ENCODE results near the gene SPATA31C1.
"Not testable (repeated sequence)": the region's sequence is repeated elsewhere in the genome, so short reads cannot be mapped to it uniquely, and the experiment has no call there.

Gene SPATA31C1

DNA sequence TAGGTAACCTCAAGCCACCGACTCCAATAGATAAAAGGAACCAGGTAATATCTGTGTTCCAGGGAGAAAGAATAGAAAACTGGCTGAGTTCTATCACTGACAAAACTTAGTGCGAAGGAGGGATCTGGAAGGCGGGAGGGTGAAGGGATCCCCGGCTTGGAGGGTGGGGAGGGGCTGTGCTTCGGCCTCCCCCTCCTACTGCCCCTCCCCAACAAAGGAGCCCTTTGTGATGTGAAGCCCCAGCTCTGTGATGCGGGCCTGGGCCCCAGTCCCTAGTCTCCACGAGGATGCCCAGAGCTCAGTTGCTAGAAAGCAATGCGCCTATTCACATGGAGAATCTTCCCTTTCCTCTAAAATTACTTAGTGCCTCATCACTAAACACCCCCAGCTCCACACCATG, at the start of gene SPATA31C1:
TSS of gene SPATA31C1 (plus strand) at position 301 of the 400 bp plus-strand sequence.
- H3K36me3 ChIP-seq (ENCODE audit: control insufficient read depth, low read depth, low read length); H3K4me3 ChIP-seq (ENCODE audit: low read length); H3K9ac ChIP-seq (ENCODE audit: low read length); H3K27me3 ChIP-seq (ENCODE audit: control insufficient read depth, insufficient read depth, low read length); H3K4me1 ChIP-seq (ENCODE audit: control insufficient read depth, low read depth, low read length); H3K9me3 ChIP-seq (ENCODE audit: control insufficient read depth, low read depth, low read length); H3K27ac ChIP-seq (ENCODE audit: low read length): not testable (repeated sequence)

DNA sequence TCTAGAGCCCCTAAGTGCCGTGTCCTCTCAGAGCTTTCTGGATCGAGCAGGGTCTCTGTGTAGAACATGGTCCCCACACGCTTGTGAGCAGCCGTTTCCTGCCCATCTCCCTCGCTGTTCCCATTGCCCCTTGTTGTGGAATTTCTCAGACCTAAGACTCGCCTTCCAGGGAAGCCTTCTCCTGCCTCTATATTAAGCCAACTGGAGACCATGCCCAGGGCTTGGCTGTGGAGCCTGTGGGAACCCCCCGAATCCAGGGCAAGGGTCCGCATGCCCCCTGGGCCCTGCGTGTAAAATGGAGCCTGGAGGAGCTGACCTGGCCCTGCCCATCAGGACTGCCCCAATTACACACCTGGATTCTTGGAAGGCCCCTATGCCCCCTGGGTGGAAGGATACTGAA, 49.6 kb upstream of the SPATA31C1 start:
- Histone ChIP-seq H3K9ac (ENCODE audit: low read length) (no peak overlapping the region), H3K4me1 (ENCODE audit: control insufficient read depth, low read depth, low read length) (no peaks in the 10 kb centered on the region), H3K4me3 (ENCODE audit: low read length) (no peak overlapping the region), H3K27me3 (ENCODE audit: control insufficient read depth, insufficient read depth, low read length) (no peaks in the 10 kb centered on the region), H3K36me3 (ENCODE audit: control insufficient read depth, low read depth, low read length) (no peaks in the 10 kb centered on the region), H3K27ac (ENCODE audit: low read length) (no peak overlapping the region), H3K9me3 (ENCODE audit: control insufficient read depth, low read depth, low read length) (no peaks in the 10 kb centered on the region)

DNA sequence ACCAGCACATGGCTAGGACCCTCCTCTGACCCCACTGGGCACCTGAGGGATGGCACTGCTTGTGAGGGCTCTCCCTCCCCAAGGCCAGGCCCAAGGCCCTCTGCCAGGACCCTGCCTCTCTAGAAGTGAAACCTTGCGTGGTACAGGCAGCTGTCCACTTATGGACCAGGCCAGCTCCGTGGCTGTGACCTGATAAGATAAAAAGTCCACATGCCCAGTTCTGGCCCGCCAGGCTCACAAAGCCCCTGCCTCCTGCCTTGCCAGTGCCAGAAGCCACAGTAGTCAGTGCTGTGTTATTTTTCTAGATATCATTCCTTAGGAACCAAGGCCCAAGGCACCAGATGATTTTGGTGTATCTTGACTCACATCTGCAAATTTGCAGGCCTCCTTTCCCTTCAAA, 49.1 kb upstream of the SPATA31C1 start:
- Histone ChIP-seq H3K27ac (ENCODE audit: low read length) (no peak overlapping the region), H3K4me1 (ENCODE audit: control insufficient read depth, low read depth, low read length) (no peaks in the 10 kb centered on the region), H3K4me3 (ENCODE audit: low read length) (no peak overlapping the region), H3K9ac (ENCODE audit: low read length) (no peak overlapping the region), H3K36me3 (ENCODE audit: control insufficient read depth, low read depth, low read length) (no peaks in the 10 kb centered on the region), H3K9me3 (ENCODE audit: control insufficient read depth, low read depth, low read length) (no peaks in the 10 kb centered on the region), H3K27me3 (ENCODE audit: control insufficient read depth, insufficient read depth, low read length) (no peaks in the 10 kb centered on the region)

DNA sequence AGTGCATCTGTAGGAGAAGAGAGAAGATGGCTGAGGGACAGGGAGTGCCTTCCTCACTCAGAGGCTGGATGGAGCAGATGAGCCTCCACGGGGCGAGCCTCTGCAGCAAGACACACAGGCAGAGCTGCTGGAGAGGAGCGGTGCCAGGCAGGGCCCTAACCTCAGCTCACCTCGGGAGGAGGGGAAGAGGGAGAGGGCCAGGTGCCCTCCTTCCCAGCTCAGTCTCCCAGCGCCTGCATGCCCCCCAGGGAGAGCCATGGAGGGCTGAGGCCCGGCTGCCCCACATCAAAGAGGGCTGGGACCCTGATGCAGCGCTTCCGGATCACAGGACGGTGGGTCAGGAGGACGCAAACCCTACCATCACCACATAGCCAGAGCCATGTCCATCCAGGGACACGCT, 48.7 kb upstream of the SPATA31C1 start:
- Histone ChIP-seq H3K36me3 (ENCODE audit: control insufficient read depth, low read depth, low read length) (no peaks in the 10 kb centered on the region), H3K9ac (ENCODE audit: low read length) (no peak overlapping the region), H3K27me3 (ENCODE audit: control insufficient read depth, insufficient read depth, low read length) (no peaks in the 10 kb centered on the region), H3K4me3 (ENCODE audit: low read length) (no peak overlapping the region), H3K27ac (ENCODE audit: low read length) (no peak overlapping the region), H3K9me3 (ENCODE audit: control insufficient read depth, low read depth, low read length) (no peaks in the 10 kb centered on the region), H3K4me1 (ENCODE audit: control insufficient read depth, low read depth, low read length) (no peaks in the 10 kb centered on the region)

DNA sequence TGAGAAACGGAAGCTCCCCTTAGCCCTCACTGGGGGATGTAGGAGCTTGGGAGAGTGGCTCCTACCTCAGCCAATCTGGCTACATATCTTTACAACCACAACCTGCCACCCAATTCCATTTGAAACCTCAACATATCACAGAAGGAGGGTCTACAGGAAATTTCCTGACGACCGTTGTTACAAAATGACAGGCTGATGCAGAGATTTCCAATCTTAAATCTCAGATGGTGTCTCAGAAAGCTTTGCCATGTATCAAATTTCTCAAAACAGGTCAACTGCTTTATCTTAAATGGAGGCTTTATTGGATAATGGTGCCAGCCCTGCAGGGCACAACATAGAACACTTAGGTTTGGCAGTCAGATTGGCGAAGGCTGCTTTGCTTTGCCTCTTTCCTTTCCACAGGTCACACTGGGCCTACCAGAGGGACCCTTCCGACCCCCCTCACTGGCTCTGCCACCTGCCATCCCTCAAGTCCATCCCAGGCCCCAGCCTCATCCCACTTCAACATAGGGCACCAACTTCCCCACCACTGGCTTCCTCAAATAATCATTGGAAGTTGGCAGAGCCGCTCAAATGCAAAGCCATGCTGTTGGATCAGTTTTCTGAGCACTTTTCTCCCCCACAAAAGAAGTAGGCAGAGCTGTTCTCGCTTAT, 46.2 kb upstream of the SPATA31C1 start:
- no peaks in the 10 kb centered on the region for H3K9me3 ChIP-seq (ENCODE audit: control insufficient read depth, low read depth, low read length)
- H3K4me1 ChIP-seq (ENCODE audit: control insufficient read depth, low read depth, low read length), result peaks cover 5% of the 10 kb centered on the region
- H3K9ac ChIP-seq (ENCODE audit: low read length), result no peak overlapping the region
- no peak overlapping the region for H3K4me3 ChIP-seq (ENCODE audit: low read length)
- H3K27me3 ChIP-seq (ENCODE audit: control insufficient read depth, insufficient read depth, low read length), result no peaks in the 10 kb centered on the region
- no peaks in the 10 kb centered on the region for H3K36me3 ChIP-seq (ENCODE audit: control insufficient read depth, low read depth, low read length)
- H3K27ac ChIP-seq (ENCODE audit: low read length), result no peak overlapping the region

DNA sequence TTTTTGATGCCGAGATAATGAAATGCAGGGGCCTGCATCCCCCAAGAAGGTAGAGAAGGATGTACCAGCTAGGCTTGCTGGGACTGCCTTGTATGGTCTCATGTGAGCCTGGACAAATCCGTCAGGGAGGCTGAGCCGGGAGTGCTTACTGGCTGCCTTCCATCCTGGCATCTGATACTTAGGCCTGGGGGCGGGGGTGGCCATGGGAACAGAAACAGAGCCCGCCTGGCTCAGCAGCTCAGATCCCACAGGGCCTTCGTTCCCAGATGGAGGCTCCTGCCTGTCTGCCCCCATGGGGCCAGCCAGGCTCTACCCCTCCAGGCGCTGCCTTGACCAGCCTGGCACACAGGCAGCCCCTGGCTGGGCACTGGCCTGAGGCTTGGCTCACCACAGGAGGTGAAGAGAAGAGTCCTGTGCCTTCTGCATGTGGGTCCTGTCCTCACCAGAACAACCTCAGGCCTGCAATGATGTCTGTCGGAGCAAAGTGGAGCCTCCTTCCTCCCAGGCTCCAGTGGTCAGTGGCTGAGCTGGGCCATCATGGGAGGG, 45.6 kb upstream of the SPATA31C1 start:
- Histone ChIP-seq H3K27me3 (ENCODE audit: control insufficient read depth, insufficient read depth, low read length) (no peaks in the 10 kb centered on the region), H3K36me3 (ENCODE audit: control insufficient read depth, low read depth, low read length) (no peaks in the 10 kb centered on the region), H3K4me1 (ENCODE audit: control insufficient read depth, low read depth, low read length) (peaks cover 5% of the 10 kb centered on the region), H3K4me3 (ENCODE audit: low read length) (no peak overlapping the region), H3K27ac (ENCODE audit: low read length) (no peak overlapping the region), H3K9ac (ENCODE audit: low read length) (no peak overlapping the region), H3K9me3 (ENCODE audit: control insufficient read depth, low read depth, low read length) (no peaks in the 10 kb centered on the region)

DNA sequence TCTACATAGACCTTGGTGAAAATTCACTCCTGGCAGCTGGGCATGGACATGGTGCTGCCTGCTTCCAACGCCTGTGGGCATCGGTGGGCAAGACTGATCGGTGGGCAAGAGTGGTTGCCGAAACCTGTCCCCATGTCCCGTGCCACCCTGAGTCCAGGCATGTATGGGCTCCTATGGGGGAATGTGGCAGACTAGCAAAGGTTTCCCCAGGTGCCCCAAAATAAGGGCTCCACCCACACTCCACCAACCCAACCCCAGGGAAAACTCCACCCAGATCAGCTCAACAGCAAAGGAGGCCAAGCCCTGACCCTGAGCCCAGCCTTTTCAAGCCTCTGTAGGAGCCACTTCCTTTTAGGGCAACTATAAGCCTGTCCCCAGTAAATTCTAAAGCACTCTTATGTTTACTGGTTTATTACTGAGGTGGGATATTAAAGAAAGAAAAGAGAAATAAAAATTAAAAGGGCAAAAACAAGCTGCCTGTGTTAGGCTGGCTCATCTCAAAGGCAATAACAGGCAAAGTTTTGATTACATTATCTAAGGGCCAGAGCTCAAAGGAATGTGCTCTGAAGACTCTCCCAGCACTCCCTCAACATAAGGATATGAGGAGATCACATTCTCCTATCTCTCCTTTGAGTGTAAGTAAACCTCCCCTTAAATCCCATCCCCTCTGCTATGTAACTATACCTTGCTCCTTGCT, 44.0 kb upstream of the SPATA31C1 start:
- no peak overlapping the region for H3K4me3 ChIP-seq (ENCODE audit: low read length)
- H3K27me3 ChIP-seq (ENCODE audit: control insufficient read depth, insufficient read depth, low read length), result no peaks in the 10 kb centered on the region
- peaks cover 5% of the 10 kb centered on the region for H3K4me1 ChIP-seq (ENCODE audit: control insufficient read depth, low read depth, low read length)
- no peaks in the 10 kb centered on the region for H3K36me3 ChIP-seq (ENCODE audit: control insufficient read depth, low read depth, low read length)
- no peak overlapping the region for H3K9ac ChIP-seq (ENCODE audit: low read length)
- no peaks in the 10 kb centered on the region for H3K9me3 ChIP-seq (ENCODE audit: control insufficient read depth, low read depth, low read length)
- H3K27ac ChIP-seq (ENCODE audit: low read length), result no peak overlapping the region

DNA sequence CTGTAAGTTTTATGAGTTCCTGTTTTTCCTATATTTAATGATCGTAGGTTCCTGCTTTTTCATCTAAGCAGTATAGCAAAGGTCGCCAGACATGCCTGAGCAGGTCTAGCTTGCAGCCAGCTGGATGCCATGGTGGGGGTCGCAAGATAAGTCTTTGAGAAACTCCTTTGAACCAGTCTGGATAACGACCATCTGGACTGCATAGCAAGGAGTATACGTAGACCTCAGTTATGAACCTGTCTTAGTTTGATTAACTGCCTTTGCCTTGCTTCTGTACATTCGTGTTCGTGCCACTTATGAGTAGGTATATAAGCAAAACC, 43.5 kb upstream of the SPATA31C1 start:
- H3K9ac ChIP-seq (ENCODE audit: low read length), result no peak overlapping the region
- H3K9me3 ChIP-seq (ENCODE audit: control insufficient read depth, low read depth, low read length), result no peaks in the 10 kb centered on the region
- peaks cover 5% of the 10 kb centered on the region for H3K4me1 ChIP-seq (ENCODE audit: control insufficient read depth, low read depth, low read length)
- H3K36me3 ChIP-seq (ENCODE audit: control insufficient read depth, low read depth, low read length), result no peaks in the 10 kb centered on the region
- no peak overlapping the region for H3K4me3 ChIP-seq (ENCODE audit: low read length)
- no peaks in the 10 kb centered on the region for H3K27me3 ChIP-seq (ENCODE audit: control insufficient read depth, insufficient read depth, low read length)
- no peak overlapping the region for H3K27ac ChIP-seq (ENCODE audit: low read length)

DNA sequence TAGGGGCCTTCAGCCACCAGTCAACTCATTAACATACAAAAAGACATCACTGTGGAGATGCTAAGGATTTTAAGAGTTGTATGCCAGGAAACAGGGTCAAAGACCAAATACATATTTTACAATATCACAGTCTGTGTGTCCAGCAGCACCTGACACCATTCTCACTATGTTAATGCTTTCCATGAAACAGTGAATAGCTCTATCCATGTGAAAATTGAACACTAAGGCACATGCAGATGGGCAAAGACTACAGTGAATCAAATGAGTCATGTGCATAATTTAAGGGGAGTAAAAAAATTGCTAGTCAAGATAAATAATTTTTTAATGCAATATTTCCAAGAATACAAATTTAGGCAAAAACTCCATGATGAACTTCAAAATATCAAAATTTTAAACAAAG, 42.7 kb upstream of the SPATA31C1 start:
- no peaks in the 10 kb centered on the region for H3K9me3 ChIP-seq (ENCODE audit: control insufficient read depth, low read depth, low read length)
- H3K27me3 ChIP-seq (ENCODE audit: control insufficient read depth, insufficient read depth, low read length), result no peaks in the 10 kb centered on the region
- no peaks in the 10 kb centered on the region for H3K36me3 ChIP-seq (ENCODE audit: control insufficient read depth, low read depth, low read length)
- H3K4me1 ChIP-seq (ENCODE audit: control insufficient read depth, low read depth, low read length), result peaks cover 5% of the 10 kb centered on the region
- H3K27ac ChIP-seq (ENCODE audit: low read length), result no peak overlapping the region
- no peak overlapping the region for H3K4me3 ChIP-seq (ENCODE audit: low read length)
- no peak overlapping the region for H3K9ac ChIP-seq (ENCODE audit: low read length)

DNA sequence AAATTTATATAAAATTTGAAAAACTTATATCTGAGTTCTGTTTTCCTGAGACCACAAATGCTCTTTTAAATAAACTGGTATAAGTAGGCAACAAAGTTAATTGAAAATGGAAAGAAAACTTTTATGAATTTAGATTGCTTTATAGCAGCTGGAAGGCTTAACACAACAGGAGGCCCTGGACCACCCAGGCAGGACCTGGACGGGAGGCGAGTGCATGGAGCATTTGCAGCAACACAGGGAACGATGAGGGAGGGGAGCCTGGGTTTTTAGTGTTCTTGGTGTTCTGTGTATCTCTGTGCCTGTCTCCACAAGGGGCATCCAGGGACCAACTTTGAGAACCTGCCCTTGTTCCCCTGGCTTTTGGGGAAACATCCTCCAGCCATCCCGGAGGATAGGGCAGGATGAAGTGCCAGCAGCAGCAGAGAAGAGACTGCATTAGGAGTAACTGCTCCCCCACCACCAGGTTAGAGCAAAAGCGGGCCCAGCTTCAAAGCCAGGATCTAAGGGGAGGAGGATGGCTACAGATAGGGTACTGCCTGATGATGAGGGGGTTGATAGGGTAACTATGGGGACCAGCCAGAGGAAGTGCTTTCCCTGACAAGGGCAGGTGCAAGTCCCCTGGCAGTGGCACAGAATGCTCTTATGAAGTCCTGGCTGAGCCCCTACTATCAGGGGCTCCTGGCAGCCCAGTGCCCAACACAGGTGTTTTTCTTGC, 41.8 kb upstream of the SPATA31C1 start:
- Histone ChIP-seq H3K36me3 (ENCODE audit: control insufficient read depth, low read depth, low read length) (no peaks in the 10 kb centered on the region), H3K27ac (ENCODE audit: low read length) (no peak overlapping the region), H3K9ac (ENCODE audit: low read length) (no peak overlapping the region), H3K27me3 (ENCODE audit: control insufficient read depth, insufficient read depth, low read length) (no peaks in the 10 kb centered on the region), H3K4me1 (ENCODE audit: control insufficient read depth, low read depth, low read length) (peaks cover 5% of the 10 kb centered on the region), H3K9me3 (ENCODE audit: control insufficient read depth, low read depth, low read length) (no peaks in the 10 kb centered on the region), H3K4me3 (ENCODE audit: low read length) (no peak overlapping the region)

DNA sequence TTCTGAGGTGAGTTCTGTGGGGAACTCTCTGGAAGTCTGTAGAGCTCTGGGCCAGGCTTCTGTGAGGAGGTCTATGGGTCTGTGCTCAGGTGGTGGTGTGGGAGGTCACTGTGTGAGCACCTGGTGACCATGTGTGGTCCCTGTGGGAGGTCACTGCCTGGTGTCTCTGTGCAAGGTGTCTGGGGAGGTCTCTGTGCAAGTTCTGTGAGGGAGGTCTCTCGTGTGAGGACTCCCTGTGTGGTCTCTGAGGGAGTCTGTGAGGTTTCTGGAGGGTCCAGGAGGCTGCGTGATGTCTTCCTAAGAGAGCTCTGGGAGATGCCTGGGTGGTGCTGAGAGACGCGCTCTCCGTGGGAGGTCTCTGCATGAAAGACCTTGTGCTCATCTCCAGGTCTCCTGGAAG, 41.1 kb upstream of the SPATA31C1 start:
- no peak overlapping the region for H3K9ac ChIP-seq (ENCODE audit: low read length)
- no peaks in the 10 kb centered on the region for H3K27me3 ChIP-seq (ENCODE audit: control insufficient read depth, insufficient read depth, low read length)

More for the DNA sequence above, 41.1 kb upstream of the SPATA31C1 start:
- no peak overlapping the region for H3K27ac ChIP-seq (ENCODE audit: low read length)
- peaks cover 5% of the 10 kb centered on the region for H3K4me1 ChIP-seq (ENCODE audit: control insufficient read depth, low read depth, low read length)
- no peak overlapping the region for H3K4me3 ChIP-seq (ENCODE audit: low read length)
- H3K36me3 ChIP-seq (ENCODE audit: control insufficient read depth, low read depth, low read length), result no peaks in the 10 kb centered on the region
- no peaks in the 10 kb centered on the region for H3K9me3 ChIP-seq (ENCODE audit: control insufficient read depth, low read depth, low read length)

All from iPS-18a (cell line).